ENCODE measurements around the gene SIGLEC12.
A peak's percentile ranks its signal among the peaks of the same experiment; 100 is the strongest.

- TF ChIP-seq POLR2A (IDR thresholded peaks at IDR 0.05): no peak
- TF ChIP-seq, protein P1, sequence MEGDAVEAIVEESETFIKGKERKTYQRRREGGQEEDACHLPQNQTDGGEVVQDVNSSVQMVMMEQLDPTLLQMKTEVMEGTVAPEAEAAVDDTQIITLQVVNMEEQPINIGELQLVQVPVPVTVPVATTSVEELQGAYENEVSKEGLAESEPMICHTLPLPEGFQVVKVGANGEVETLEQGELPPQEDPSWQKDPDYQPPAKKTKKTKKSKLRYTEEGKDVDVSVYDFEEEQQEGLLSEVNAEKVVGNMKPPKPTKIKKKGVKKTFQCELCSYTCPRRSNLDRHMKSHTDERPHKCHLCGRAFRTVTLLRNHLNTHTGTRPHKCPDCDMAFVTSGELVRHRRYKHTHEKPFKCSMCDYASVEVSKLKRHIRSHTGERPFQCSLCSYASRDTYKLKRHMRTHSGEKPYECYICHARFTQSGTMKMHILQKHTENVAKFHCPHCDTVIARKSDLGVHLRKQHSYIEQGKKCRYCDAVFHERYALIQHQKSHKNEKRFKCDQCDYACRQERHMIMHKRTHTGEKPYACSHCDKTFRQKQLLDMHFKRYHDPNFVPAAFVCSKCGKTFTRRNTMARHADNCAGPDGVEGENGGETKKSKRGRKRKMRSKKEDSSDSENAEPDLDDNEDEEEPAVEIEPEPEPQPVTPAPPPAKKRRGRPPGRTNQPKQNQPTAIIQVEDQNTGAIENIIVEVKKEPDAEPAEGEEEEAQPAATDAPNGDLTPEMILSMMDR (IDR thresholded peaks at IDR 0.05 in 8 of 11, conservative IDR thresholded peaks at IDR 0.05 in 3 of 11): peak in 1 of 11 experiments; percentile 12
Observed at GRCh38 chr19:51501594-51502263, at the start of gene SIGLEC12.
